GM23338 (cell line): Measurements from ENCODE around the gene WSCD1. TPM values are rescaled to one million over a fixed set of nuclear protein-coding genes. Genes with fewer than 3 reads are reported as not detected.

ENCODE experiments used
- ATAC-seq: fragments of 200-7000 bp; cut with Tn5 transposase; 3 replicates; pipeline ENCODE4 v1.9.1; 2020
- DNase-seq: peaks from one replicate; pipeline ENCODE4 v3.0.0-alpha.2; 2015; ENCODE audit warnings: low spot score
- H2AFZ ChIP-seq: fragments of 200-600 bp; sonication (generic); 2 replicates; pipeline ENCODE4 v1.8.0; 2016; ENCODE audit warnings: antibody characterized with exemption, mild to moderate bottlenecking, moderate library complexity
- H3F3A ChIP-seq: fragments of 200-600 bp; sonication (generic); replicated peaks from 2 replicates; pipeline ENCODE4 v1.8.0; 2017; ENCODE audit warnings: antibody characterized with exemption, mixed run types, low read depth
- H3K27ac ChIP-seq: fragments of 200-600 bp; sonication (generic); 2 replicates; pipeline ENCODE4 v1.6.1; 2016; ENCODE audit warnings: low read depth
- H3K27me3 ChIP-seq: fragments of 200-600 bp; sonication (generic); 2 replicates; pipeline ENCODE4 v1.8.0; 2016; ENCODE audit warnings: mild to moderate bottlenecking, mixed run types, moderate library complexity; ENCODE audit not compliant: insufficient read depth
- H3K36me3 ChIP-seq: fragments of 200-600 bp; sonication (generic); 2 replicates; pipeline ENCODE4 v1.8.0; 2016; ENCODE audit warnings: mild to moderate bottlenecking; ENCODE audit not compliant: insufficient read depth
- H3K4me1 ChIP-seq: fragments of 200-600 bp; sonication (generic); 2 replicates; pipeline ENCODE4 v1.8.0; 2016; ENCODE audit warnings: mild to moderate bottlenecking, moderate library complexity; ENCODE audit not compliant: insufficient read depth
- H3K4me2 ChIP-seq: fragments of 200-600 bp; sonication (generic); 2 replicates; pipeline ENCODE4 v1.7.1; 2017; ENCODE audit warnings: mixed run types
- H3K4me3 ChIP-seq: fragments of 200-600 bp; sonication (generic); 2 replicates; pipeline ENCODE4 v1.6.1; 2016; ENCODE audit warnings: mixed run types
- H3K79me2 ChIP-seq: fragments of 200-600 bp; sonication (generic); replicated peaks from 2 replicates; pipeline ENCODE4 v1.8.0; 2017; ENCODE audit warnings: mild to moderate bottlenecking; ENCODE audit not compliant: insufficient read depth
- H3K9me2 ChIP-seq: fragments of 200-600 bp; sonication (generic); 2 replicates; pipeline ENCODE4 v1.8.0; 2017; ENCODE audit not compliant: insufficient read depth
- H4K20me1 ChIP-seq: fragments of 200-600 bp; sonication (generic); replicated peaks from 2 replicates; pipeline ENCODE4 v1.8.0; 2017; ENCODE audit warnings: mild to moderate bottlenecking; ENCODE audit not compliant: insufficient read depth
- H3K27ac Mint-ChIP-seq: 2 replicates; pipeline ENCODE4 v1.8.0; 2020; ENCODE audit warnings: inconsistent platforms, mild to moderate bottlenecking, moderate library complexity, mixed read lengths
- H3K27me3 Mint-ChIP-seq: 3 replicates; pipeline ENCODE4 v1.8.0; 2022; ENCODE audit warnings: low read depth, mild to moderate bottlenecking, moderate library complexity, mixed read lengths, inconsistent platforms; ENCODE audit not compliant: insufficient read depth, poor library complexity
- H3K36me3 Mint-ChIP-seq: 3 replicates; pipeline ENCODE4 v1.8.0; 2021; ENCODE audit warnings: low read depth, mild to moderate bottlenecking, inconsistent platforms, moderate library complexity, mixed read lengths
- H3K4me1 Mint-ChIP-seq: 3 replicates; pipeline ENCODE4 v1.8.0; 2020; ENCODE audit warnings: mild to moderate bottlenecking, inconsistent platforms, mixed read lengths
- H3K4me3 Mint-ChIP-seq: 3 replicates; pipeline ENCODE4 v1.8.0; 2021; ENCODE audit warnings: moderate library complexity, mild to moderate bottlenecking, inconsistent platforms, mixed read lengths
- H3K9me3 Mint-ChIP-seq: 3 replicates; pipeline ENCODE4 v1.8.0; 2020; ENCODE audit warnings: moderate library complexity, mild to moderate bottlenecking, inconsistent platforms, mixed read lengths
- CREB1 ChIP-seq: fragments of 250-450 bp; sonication (Bioruptor Pico); IDR thresholded peaks from 2 replicates; pipeline ENCODE4 v1.5.0; 2020; ENCODE audit warnings: low read depth, mild to moderate bottlenecking, moderate library complexity
- EZH2 ChIP-seq: fragments of 200-600 bp; sonication (generic); IDR thresholded peaks from one replicate; pipeline ENCODE4 v1.8.0; 2017; ENCODE audit warnings: antibody characterized with exemption, mild to moderate bottlenecking, low read depth; ENCODE audit not compliant: unreplicated experiment
- EZH2phosphoT487 ChIP-seq: fragments of 200-600 bp; sonication (generic); IDR thresholded peaks from one replicate; pipeline ENCODE4 v1.8.1; 2018; ENCODE audit warnings: antibody characterized with exemption; ENCODE audit not compliant: unreplicated experiment
- JUNB ChIP-seq: IDR thresholded peaks from one replicate; pipeline ENCODE4 v1.6.1; 2016; ENCODE audit warnings: antibody characterized with exemption; ENCODE audit not compliant: unreplicated experiment
- NANOG ChIP-seq: IDR thresholded peaks from 2 replicates; pipeline ENCODE4 v1.6.1; 2016; ENCODE audit warnings: antibody characterized with exemption, borderline replicate concordance
- POLR2AphosphoS5 ChIP-seq: IDR thresholded peaks from 2 replicates; pipeline ENCODE4 v1.6.1; 2016; ENCODE audit warnings: antibody characterized with exemption, low read depth
- STAT1 ChIP-seq: IDR thresholded peaks from one replicate; pipeline ENCODE4 v1.6.1; 2016; ENCODE audit warnings: antibody characterized with exemption; ENCODE audit not compliant: unreplicated experiment
- ZNF114 ChIP-seq: fragments of 250-450 bp; sonication (Bioruptor Pico); IDR thresholded peaks from 2 replicates; pipeline ENCODE4 v1.5.0; 2020; ENCODE audit warnings: mild to moderate bottlenecking, moderate library complexity
- ZNF331 ChIP-seq: fragments of 250-450 bp; sonication (Bioruptor Pico); IDR thresholded peaks from 2 replicates; pipeline ENCODE4 v1.5.0; 2020; ENCODE audit warnings: low read depth, mild to moderate bottlenecking, moderate library complexity
- polyA plus RNA-seq: library from polyadenylated mRNA; unstranded; fragments of >200 nt; fragmentation: Nextera tagmentation; extraction: Ambion mirVana; gene quantifications from 2 replicates; pipeline ENCODE4 v1.2.1, GENCODE V29; 2016
- total RNA-seq: library from RNA; depleted of rRNA; stranded (reverse); fragments of >200 nt; shearing (Covaris generic); gene quantifications from 2 replicates; pipeline ENCODE4 v1.2.3, GENCODE V29; 2014
- TF ChIP-seq, protein P1 (sequence below), 2 experiments: fragments of 200-600 bp in 1 of 2; sonication (generic) in 1 of 2; conservative IDR thresholded peaks; 2 replicates each; pipeline versions ENCODE4 v1.5.1 to v1.6.1; 2016 to 2017; ENCODE audit warnings: antibody characterized with exemption in 2 of 2, low read depth in 2 of 2, mild to moderate bottlenecking in 2 of 2, moderate library complexity in 1 of 2
- TF ChIP-seq, protein P2 (sequence below): fragments of 250-450 bp; sonication (Bioruptor Pico); IDR thresholded peaks from 2 replicates; pipeline ENCODE4 v1.5.0; 2020; ENCODE audit warnings: mild to moderate bottlenecking, moderate library complexity
- TF ChIP-seq, protein P3 (sequence below): IDR thresholded peaks from 2 replicates; pipeline ENCODE4 v1.6.1; 2016; ENCODE audit warnings: antibody characterized with exemption

Gene WSCD1
- total and polyA plus RNA-seq, 2 experiments from 2014 or later: 6.1 to 38.9 TPM

DNA sequence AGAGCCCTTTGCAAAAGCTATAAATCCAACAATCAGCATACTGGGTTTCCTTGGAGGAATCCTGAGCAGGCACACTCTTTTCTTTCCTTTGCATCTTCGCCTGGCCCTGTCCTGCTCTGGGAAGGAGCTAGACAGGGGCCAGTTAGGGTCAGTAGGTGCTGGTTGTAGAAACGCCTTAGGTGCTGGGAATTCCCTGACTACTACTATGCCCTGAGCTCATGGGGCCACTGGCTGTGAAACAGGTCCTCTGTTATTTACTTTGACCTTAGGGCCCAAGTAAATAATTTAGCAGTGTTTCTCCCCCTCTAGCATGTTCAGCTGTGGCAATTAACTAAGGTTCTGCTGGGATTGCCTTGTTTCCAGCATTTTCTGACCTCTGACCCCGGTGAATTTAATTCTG is 15.8 kb upstream of the WSCD1 start:
- no peak for DNase-seq
- no peak overlapping the region for H3K27ac ChIP-seq
- no peak overlapping the region for H3K4me2 ChIP-seq
- H2AFZ ChIP-seq: 0 out of 2 replicates have a peak overlapping the region, but pooled peaks have one; percentile 10
- ATAC-seq: no peak
- no peaks in the 10 kb centered on the region for H4K20me1 ChIP-seq
- H3K36me3 Mint-ChIP-seq: no peaks in the 10 kb centered on the region
- H3K27ac Mint-ChIP-seq: no peak overlapping the region; the same call in 1 of the 2 replicates
- no peak overlapping the region for H3K4me3 Mint-ChIP-seq
- no peak overlapping the region for H3K4me3 ChIP-seq
- H3K27me3 ChIP-seq: no peaks in the 10 kb centered on the region
- no peaks in the 10 kb centered on the region for H3K9me2 ChIP-seq
- H3K79me2 ChIP-seq: no peaks in the 10 kb centered on the region
- TF ChIP-seq STAT1 (no peak), JUNB (no peak), NANOG (no peak), POLR2AphosphoS5 (no peak)
- peaks cover 17% of the 10 kb centered on the region for H3K4me1 Mint-ChIP-seq
- H3K4me1 ChIP-seq: no peaks in the 10 kb centered on the region
- peaks cover 5% of the 10 kb centered on the region for H3K27me3 Mint-ChIP-seq
- no peaks in the 10 kb centered on the region for H3F3A ChIP-seq
- no peaks in the 10 kb centered on the region for H3K36me3 ChIP-seq
- H3K9me3 Mint-ChIP-seq: no peaks in the 10 kb centered on the region

DNA sequence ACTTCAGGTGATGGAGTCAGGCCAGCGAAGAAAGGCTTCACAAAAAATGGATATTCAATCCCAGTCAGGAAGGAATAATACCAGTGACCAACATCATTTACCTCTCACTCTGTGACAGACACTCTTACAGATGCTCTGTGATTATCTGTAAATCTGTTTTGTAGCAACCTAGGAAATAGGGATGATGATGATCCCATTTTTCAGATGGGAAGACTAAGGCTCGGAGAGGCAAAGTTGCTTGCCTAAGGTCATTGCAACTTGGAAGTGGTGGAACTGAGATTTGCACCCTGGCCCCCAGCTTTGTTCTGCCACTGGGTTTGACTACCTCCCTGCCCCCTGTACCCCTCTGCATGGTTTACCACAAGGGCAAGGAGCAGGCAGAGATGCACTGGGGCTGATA is 14.1 kb upstream of the WSCD1 start:
- Histone ChIP-seq H3K27me3 (no peaks in the 10 kb centered on the region), H3K9me2 (no peaks in the 10 kb centered on the region)
- H3K9me3 Mint-ChIP-seq: no peaks in the 10 kb centered on the region; the same call in 2 of the 3 replicates
- TF ChIP-seq EZH2 (no peak), STAT1 (no peak), ZNF331 (CRISPR knock-in tag) (no peak), POLR2AphosphoS5 (no peak), CREB1 (no peak), JUNB (no peak), ZNF114 (no peak), EZH2phosphoT487 (no peak)
- TF ChIP-seq, protein P1, sequence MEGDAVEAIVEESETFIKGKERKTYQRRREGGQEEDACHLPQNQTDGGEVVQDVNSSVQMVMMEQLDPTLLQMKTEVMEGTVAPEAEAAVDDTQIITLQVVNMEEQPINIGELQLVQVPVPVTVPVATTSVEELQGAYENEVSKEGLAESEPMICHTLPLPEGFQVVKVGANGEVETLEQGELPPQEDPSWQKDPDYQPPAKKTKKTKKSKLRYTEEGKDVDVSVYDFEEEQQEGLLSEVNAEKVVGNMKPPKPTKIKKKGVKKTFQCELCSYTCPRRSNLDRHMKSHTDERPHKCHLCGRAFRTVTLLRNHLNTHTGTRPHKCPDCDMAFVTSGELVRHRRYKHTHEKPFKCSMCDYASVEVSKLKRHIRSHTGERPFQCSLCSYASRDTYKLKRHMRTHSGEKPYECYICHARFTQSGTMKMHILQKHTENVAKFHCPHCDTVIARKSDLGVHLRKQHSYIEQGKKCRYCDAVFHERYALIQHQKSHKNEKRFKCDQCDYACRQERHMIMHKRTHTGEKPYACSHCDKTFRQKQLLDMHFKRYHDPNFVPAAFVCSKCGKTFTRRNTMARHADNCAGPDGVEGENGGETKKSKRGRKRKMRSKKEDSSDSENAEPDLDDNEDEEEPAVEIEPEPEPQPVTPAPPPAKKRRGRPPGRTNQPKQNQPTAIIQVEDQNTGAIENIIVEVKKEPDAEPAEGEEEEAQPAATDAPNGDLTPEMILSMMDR (conservative IDR thresholded peaks at IDR 0.05; ENCODE audit: low read depth in 2 of 2): no peak
- TF ChIP-seq, protein P2, sequence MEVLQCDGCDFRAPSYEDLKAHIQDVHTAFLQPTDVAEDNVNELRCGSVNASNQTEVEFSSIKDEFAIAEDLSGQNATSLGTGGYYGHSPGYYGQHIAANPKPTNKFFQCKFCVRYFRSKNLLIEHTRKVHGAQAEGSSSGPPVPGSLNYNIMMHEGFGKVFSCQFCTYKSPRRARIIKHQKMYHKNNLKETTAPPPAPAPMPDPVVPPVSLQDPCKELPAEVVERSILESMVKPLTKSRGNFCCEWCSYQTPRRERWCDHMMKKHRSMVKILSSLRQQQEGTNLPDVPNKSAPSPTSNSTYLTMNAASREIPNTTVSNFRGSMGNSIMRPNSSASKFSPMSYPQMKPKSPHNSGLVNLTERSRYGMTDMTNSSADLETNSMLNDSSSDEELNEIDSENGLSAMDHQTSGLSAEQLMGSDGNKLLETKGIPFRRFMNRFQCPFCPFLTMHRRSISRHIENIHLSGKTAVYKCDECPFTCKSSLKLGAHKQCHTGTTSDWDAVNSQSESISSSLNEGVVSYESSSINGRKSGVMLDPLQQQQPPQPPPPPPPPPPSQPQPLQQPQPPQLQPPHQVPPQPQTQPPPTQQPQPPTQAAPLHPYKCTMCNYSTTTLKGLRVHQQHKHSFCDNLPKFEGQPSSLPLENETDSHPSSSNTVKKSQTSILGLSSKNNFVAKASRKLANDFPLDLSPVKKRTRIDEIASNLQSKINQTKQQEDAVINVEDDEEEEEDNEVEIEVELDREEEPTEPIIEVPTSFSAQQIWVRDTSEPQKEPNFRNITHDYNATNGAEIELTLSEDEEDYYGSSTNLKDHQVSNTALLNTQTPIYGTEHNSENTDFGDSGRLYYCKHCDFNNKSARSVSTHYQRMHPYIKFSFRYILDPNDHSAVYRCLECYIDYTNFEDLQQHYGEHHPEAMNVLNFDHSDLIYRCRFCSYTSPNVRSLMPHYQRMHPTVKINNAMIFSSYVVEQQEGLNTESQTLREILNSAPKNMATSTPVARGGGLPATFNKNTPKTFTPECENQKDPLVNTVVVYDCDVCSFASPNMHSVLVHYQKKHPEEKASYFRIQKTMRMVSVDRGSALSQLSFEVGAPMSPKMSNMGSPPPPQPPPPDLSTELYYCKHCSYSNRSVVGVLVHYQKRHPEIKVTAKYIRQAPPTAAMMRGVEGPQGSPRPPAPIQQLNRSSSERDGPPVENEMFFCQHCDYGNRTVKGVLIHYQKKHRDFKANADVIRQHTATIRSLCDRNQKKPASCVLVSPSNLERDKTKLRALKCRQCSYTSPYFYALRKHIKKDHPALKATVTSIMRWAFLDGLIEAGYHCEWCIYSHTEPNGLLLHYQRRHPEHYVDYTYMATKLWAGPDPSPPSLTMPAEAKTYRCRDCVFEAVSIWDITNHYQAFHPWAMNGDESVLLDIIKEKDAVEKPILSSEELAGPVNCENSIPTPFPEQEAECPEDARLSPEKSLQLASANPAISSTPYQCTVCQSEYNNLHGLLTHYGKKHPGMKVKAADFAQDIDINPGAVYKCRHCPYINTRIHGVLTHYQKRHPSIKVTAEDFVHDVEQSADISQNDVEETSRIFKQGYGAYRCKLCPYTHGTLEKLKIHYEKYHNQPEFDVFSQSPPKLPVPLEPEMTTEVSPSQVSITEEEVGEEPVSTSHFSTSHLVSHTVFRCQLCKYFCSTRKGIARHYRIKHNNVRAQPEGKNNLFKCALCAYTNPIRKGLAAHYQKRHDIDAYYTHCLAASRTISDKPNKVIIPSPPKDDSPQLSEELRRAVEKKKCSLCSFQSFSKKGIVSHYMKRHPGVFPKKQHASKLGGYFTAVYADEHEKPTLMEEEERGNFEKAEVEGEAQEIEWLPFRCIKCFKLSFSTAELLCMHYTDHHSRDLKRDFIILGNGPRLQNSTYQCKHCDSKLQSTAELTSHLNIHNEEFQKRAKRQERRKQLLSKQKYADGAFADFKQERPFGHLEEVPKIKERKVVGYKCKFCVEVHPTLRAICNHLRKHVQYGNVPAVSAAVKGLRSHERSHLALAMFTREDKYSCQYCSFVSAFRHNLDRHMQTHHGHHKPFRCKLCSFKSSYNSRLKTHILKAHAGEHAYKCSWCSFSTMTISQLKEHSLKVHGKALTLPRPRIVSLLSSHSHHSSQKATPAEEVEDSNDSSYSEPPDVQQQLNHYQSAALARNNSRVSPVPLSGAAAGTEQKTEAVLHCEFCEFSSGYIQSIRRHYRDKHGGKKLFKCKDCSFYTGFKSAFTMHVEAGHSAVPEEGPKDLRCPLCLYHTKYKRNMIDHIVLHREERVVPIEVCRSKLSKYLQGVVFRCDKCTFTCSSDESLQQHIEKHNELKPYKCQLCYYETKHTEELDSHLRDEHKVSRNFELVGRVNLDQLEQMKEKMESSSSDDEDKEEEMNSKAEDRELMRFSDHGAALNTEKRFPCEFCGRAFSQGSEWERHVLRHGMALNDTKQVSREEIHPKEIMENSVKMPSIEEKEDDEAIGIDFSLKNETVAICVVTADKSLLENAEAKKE: no peak
- TF ChIP-seq, protein P3, sequence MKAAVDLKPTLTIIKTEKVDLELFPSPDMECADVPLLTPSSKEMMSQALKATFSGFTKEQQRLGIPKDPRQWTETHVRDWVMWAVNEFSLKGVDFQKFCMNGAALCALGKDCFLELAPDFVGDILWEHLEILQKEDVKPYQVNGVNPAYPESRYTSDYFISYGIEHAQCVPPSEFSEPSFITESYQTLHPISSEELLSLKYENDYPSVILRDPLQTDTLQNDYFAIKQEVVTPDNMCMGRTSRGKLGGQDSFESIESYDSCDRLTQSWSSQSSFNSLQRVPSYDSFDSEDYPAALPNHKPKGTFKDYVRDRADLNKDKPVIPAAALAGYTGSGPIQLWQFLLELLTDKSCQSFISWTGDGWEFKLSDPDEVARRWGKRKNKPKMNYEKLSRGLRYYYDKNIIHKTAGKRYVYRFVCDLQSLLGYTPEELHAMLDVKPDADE: no peak

More for the DNA sequence above, 14.1 kb upstream of the WSCD1 start:
- Mint-ChIP-seq H3K4me1 (peaks cover 17% of the 10 kb centered on the region), H3K27ac (no peak overlapping the region), H3K27me3 (peaks cover 9% of the 10 kb centered on the region), H3K36me3 (no peaks in the 10 kb centered on the region), H3K4me3 (no peak overlapping the region)
- Histone ChIP-seq H4K20me1 (no peaks in the 10 kb centered on the region), H3K4me1 (no peaks in the 10 kb centered on the region), H3K27ac (no peak overlapping the region), H2AFZ (no peak overlapping the region), H3F3A (no peaks in the 10 kb centered on the region), H3K4me2 (no peak overlapping the region), H3K36me3 (no peaks in the 10 kb centered on the region), H3K79me2 (no peaks in the 10 kb centered on the region), H3K4me3 (no peak overlapping the region)
- DNase-seq: no peak
- no peak for ATAC-seq
